Measurements from ENCODE around the gene MYO18B.

- TF ChIP-seq CTCF (IDR thresholded peaks at IDR 0.05; ENCODE audit: insufficient read depth, low read length, poor library complexity, severe bottlenecking), result no peak
- no peak for TF ChIP-seq EZH2phosphoT487 (conservative IDR thresholded peaks at IDR 0.05; ENCODE audit: low read length)
Measured at GRCh38 chr22:25806579-25806978, 64.6 kb downstream of the MYO18B start.

Data from SU-DHL-6 (cell line).